Ishikawa (cell line): ENCODE results near the gene ST3GAL6.

Experiments used
- EGR1 ChIP-seq: IDR thresholded peaks from 2 replicates; pipeline ENCODE4 v1.6.1; 2012
- EP300 ChIP-seq: IDR thresholded peaks from 2 replicates; pipeline ENCODE4 v1.6.1; 2012; ENCODE audit warnings: borderline replicate concordance
- FOXM1 ChIP-seq: IDR thresholded peaks from 2 replicates; pipeline ENCODE4 v1.6.1; 2012; ENCODE audit warnings: low read depth, borderline replicate concordance
- NFIC ChIP-seq: IDR thresholded peaks from 2 replicates; pipeline ENCODE4 v1.6.1; 2012
- REST ChIP-seq: IDR thresholded peaks from 2 replicates; pipeline ENCODE4 v1.6.1; 2012; ENCODE audit warnings: low read depth, mild to moderate bottlenecking
- TAF1 ChIP-seq: IDR thresholded peaks from 2 replicates; pipeline ENCODE4 v1.6.1; 2012; ENCODE audit warnings: low read depth, mild to moderate bottlenecking
- USF1 ChIP-seq: IDR thresholded peaks from 2 replicates; pipeline ENCODE4 v1.6.1; 2012
- YY1 ChIP-seq: IDR thresholded peaks from 2 replicates; pipeline ENCODE4 v1.6.1; 2012; ENCODE audit warnings: low read depth
- ZBTB7A ChIP-seq: IDR thresholded peaks from 2 replicates; pipeline ENCODE4 v1.6.1; 2012; ENCODE audit warnings: low read depth

- TF ChIP-seq TAF1 (no peak), EP300 (no peak), EGR1 (no peak), USF1 (no peak), NFIC (no peak), REST (no peak), YY1 (no peak), FOXM1 (no peak), ZBTB7A (no peak)
Measured at GRCh38 chr3:98728672-98729071, 34.5 kb upstream of the ST3GAL6 start.
